HG03378 (cell line): ENCODE measurements around the gene BNIP3.
A peak's percentile ranks its signal among the peaks of the same experiment; 100 is the strongest.
"Not testable (repeated sequence)": the region's sequence is repeated elsewhere in the genome, so short reads cannot be mapped to it uniquely, and the experiment has no call there.

Experiments
- ATAC-seq: cut with Tn5 transposase; IDR thresholded peaks from one replicate; pipeline ENCODE4 v1.9.1; 2021; ENCODE audit warnings: mild to moderate bottlenecking, moderate library complexity; ENCODE audit not compliant: unreplicated experiment

BNIP3 gene

DNA sequence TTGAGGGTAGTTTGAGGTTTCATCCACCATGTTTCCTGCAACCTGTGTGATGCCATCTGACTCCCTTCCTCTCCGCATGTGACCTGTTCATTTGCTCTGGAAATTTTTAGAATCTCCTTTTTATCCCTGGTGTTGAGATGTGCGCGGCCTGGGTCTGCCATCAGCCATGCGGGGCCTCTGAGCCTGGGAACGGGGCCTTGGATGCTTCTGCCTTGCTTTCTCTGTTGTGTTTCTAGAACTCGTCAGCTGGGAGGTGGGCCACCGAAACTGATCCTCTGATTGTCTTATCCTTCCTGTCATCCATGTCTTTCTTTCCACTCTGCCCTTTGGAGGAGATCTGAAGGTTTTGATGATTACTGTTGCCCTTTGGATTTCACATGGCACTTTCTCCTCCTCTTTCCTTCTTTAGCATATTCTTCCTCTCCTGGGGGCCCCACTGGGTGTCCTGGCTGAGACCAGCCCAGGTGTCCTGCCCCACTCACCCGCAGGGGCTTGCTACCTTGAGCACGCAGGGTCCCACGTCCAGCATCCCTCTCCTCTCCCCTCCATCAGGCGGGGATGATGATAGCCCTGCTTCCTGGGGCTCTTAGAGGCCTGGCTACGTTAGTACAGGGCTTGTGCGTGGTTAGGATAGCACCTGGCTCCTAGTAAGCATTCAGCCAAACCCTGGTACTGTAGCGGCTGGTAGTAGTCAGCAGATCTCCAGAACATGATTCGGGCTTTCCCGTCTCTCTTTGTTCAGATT is 51.0 kb downstream of the BNIP3 start:
- ATAC-seq: no peak

- no peak for ATAC-seq
Measured at GRCh38 chr10:131930150-131930549, 51.6 kb downstream of the BNIP3 start.

DNA sequence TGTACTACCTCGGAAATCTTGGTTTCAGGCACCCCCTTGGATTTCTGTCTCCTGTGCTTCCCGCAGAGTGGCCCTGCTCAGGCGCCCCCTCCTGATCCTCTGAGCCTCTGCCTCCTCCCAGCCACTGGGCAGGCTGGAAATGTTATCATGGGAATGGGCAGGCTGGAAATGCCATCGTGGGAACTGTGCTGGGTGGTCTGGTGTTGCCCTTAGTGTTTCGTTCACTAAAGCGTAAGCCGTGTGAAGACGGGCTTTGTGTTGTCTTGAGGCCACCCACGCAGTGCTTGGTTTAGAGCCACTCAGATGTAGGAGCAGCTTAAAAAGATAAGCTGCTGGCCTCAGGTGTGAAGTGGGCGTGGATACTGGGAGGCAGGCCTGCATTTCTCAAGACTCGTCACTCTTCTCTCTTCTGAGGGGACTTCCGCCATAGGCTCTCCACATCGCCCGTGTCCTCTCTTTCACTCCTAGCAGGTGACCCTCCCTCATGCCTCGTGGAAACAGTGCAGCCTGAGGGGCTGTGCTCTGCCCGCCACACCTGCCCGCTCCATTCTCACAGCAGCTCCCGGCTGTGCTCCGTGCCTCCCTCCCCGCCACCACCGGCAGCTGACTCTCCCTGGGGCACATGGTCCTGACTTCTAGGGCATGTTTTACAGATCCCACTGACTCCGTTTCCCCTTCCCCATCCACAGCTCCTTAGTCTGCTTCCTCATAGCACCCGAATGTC is 52.4 kb downstream of the BNIP3 start:
- no peak for ATAC-seq

GRCh38 chr10:131928248-131929095 is 53.3 kb downstream of the BNIP3 start:
- peak; percentile 88 for ATAC-seq

DNA sequence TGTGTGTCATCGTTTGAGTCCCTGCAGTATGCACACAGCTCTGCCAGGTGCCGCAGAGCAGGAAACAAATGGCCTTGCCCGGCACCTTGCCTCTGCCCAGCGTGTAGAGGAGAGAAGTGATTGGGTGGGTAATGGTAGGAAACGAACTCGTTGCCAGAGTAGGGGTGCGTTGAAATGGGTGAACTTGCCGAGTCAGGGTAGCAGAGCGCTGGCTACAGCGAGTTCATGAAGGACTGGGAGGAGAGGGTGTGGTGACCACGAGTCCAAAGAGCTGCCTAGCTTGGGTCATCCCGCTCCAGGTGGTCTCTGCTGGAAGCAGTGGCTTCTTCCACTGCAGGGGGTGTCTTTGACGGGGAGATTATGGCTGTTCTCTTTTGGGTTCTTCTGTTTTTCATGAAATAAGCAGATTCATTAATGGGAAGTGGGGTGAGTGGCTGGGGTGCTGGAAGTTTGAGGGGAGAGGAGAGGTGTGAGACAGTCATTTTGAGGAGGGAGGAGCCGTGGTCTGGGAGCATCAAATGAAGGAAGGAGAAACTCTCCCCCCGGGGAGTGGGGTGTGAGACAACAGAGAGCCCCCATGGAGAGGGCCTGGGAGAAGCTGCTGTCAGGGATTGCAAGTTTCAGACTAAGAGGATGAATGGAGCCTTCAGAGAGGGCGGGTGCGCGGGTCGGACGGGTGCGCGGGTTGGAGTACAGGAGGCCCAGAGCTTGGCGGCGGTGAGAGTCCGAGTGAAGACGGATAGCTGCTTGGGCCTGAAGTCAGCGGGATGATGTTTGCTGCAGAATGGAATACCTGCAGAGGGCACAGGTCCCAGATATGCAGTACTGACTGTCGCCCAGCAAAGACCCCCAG is 54.8 kb downstream of the BNIP3 start:
- no peak for ATAC-seq

DNA sequence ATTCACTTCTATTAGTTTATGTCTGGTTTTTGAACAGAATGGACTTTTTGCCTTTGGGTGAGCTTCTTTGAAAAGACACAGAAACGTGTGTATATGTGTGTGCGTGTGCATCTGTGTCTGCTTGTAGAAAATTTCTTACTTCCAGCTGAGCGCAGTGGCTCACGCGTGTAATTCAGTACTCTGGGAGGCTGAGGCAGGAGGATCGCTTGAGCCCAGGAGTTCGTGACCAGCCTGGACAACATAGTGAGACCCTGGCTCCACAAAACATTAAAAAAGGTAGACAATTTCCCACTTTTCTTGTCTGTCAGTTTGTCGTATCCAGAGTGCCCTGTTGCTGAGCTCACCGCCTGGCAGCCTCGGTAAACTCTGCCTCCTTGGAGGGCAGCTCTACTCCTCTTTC is 55.5 kb downstream of the BNIP3 start:
- no peak for ATAC-seq

DNA sequence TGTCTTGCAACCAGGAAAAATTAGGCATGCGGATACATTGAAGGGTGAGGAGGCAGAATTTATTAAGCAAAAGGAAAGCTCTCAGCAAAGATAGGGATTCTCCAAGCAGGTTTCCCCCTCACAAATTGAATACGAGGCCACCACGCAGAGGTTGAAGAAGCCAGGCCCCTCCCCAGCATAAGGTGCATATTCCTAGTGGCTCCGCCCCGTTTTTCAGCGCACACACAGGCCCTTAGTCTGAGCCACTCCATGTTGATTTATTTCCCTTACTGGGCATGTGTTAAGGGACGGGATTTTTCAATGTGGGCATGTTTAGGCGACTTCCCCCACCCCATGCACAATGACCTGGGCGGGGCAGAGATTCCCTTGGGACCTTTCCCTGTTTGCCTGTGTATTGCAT is 56.0 kb downstream of the BNIP3 start:
- ATAC-seq: no peak

- ATAC-seq: no peak
Measured at GRCh38 chr10:131925011-131925649, 56.6 kb downstream of the BNIP3 start.

- ATAC-seq: no peak
Measured at GRCh38 chr10:131923038-131923756, 58.5 kb downstream of the BNIP3 start.

DNA sequence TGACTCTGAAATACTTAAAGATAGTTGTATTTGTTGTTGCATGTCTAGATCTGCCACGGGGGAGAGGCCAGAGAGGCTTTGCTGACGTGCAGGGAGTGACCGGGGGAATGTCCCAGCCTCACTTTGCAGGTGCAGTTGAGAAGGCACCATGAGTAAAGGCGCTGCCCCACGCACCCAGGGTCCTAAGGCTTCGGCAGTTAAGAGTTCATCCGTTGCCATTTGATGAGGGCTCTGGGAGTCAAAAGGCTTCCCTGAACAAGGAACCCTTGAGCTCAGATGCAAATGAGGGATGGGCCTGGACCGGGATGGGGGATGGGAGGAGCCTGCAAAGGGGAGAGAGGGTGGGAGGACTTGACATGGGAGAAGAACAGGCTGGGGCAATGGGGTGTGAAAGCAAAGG is 60.5 kb downstream of the BNIP3 start:
- ATAC-seq: peak; percentile 51

- no peak for ATAC-seq
Measured at GRCh38 chr10:131920693-131921092, 61.0 kb downstream of the BNIP3 start.

GRCh38 chr10:131920151-131920550 is 61.6 kb downstream of the BNIP3 start:
- ATAC-seq: no peak

- ATAC-seq: not testable (repeated sequence)
Measured at GRCh38 chr10:131919461-131919860, 62.3 kb downstream of the BNIP3 start.
